ENCODE results near the gene ADGRA1. TPM values are rescaled to one million over a fixed set of nuclear protein-coding genes. Genes with fewer than 3 reads are reported as not detected.
"Not testable (repeated sequence)": the region's sequence is repeated elsewhere in the genome, so short reads cannot be mapped to it uniquely, and the experiment has no call there.

The ADGRA1 gene
- total RNA-seq, 1 donor from 2014 or later = under 0.01 TPM

- no peaks in the 10 kb centered on the region for H3K4me1 ChIP-seq (ENCODE audit: control insufficient read depth in 3 of 3, insufficient read depth in 3 of 3, low read length in 3 of 3)
- H3K4me3 ChIP-seq (ENCODE audit: low read length in 3 of 3) = no peak overlapping the region
- H3K9me3 ChIP-seq (ENCODE audit: control insufficient read depth in 3 of 3, low read length in 3 of 3) = no peaks in the 10 kb centered on the region
- H3K27ac ChIP-seq (ENCODE audit: low read depth, low read length) = no peak overlapping the region
- peaks cover 17 to 21% (median 19%) of the 10 kb centered on the region in 3 donors for H3K27me3 ChIP-seq (ENCODE audit: control insufficient read depth in 3 of 3, insufficient read depth in 3 of 3, low read length in 3 of 3)
- H3K9ac ChIP-seq (ENCODE audit: low read depth in 1 of 3, low read length in 3 of 3) = no peak overlapping the region
- no peaks in the 10 kb centered on the region for H3K36me3 ChIP-seq (ENCODE audit: control insufficient read depth in 3 of 3, insufficient read depth in 3 of 3, low read length in 3 of 3)
These were observed 43.3 kb downstream of the ADGRA1 start for GRCh38 chr10:133131053-133131452.

- no peak overlapping the region for H3K9ac ChIP-seq (ENCODE audit: low read depth in 1 of 3, low read length in 3 of 3)
- H3K4me1 ChIP-seq (ENCODE audit: control insufficient read depth in 3 of 3, insufficient read depth in 3 of 3, low read length in 3 of 3) = no peaks in the 10 kb centered on the region
- peaks cover 15 to 19% (median 17%) of the 10 kb centered on the region in 3 donors for H3K27me3 ChIP-seq (ENCODE audit: control insufficient read depth in 3 of 3, insufficient read depth in 3 of 3, low read length in 3 of 3)
- H3K27ac ChIP-seq (ENCODE audit: low read depth, low read length) = no peak overlapping the region
- no peaks in the 10 kb centered on the region for H3K9me3 ChIP-seq (ENCODE audit: control insufficient read depth in 3 of 3, low read length in 3 of 3)
- no peak overlapping the region for H3K4me3 ChIP-seq (ENCODE audit: low read length in 3 of 3)
- no peaks in the 10 kb centered on the region for H3K36me3 ChIP-seq (ENCODE audit: control insufficient read depth in 3 of 3, insufficient read depth in 3 of 3, low read length in 3 of 3)
These were observed 44.2 kb downstream of the ADGRA1 start for GRCh38 chr10:133131734-133132472.

- H3K27me3 ChIP-seq (ENCODE audit: control insufficient read depth in 3 of 3, insufficient read depth in 3 of 3, low read length in 3 of 3) = peaks cover 15 to 19% (median 17%) of the 10 kb centered on the region in 3 donors
- no peaks in the 10 kb centered on the region for H3K9me3 ChIP-seq (ENCODE audit: control insufficient read depth in 3 of 3, low read length in 3 of 3)
- H3K4me3 ChIP-seq (ENCODE audit: low read length in 3 of 3) = no peak overlapping the region
- H3K27ac ChIP-seq (ENCODE audit: low read depth, low read length) = no peak overlapping the region
- H3K9ac ChIP-seq (ENCODE audit: low read depth in 1 of 3, low read length in 3 of 3) = no peak overlapping the region
- no peaks in the 10 kb centered on the region for H3K4me1 ChIP-seq (ENCODE audit: control insufficient read depth in 3 of 3, insufficient read depth in 3 of 3, low read length in 3 of 3)
- no peaks in the 10 kb centered on the region for H3K36me3 ChIP-seq (ENCODE audit: control insufficient read depth in 3 of 3, insufficient read depth in 3 of 3, low read length in 3 of 3)
These were observed 45.0 kb downstream of the ADGRA1 start for GRCh38 chr10:133132473-133133291.

GRCh38 chr10:133133471-133134231 lies 45.9 kb downstream of the ADGRA1 start:
- Histone ChIP-seq H3K9ac (ENCODE audit: low read depth in 1 of 3, low read length in 3 of 3) (no peak overlapping the region), H3K9me3 (ENCODE audit: control insufficient read depth in 3 of 3, low read length in 3 of 3) (no peaks in the 10 kb centered on the region), H3K36me3 (ENCODE audit: control insufficient read depth in 3 of 3, insufficient read depth in 3 of 3, low read length in 3 of 3) (no peaks in the 10 kb centered on the region), H3K27me3 (ENCODE audit: control insufficient read depth in 3 of 3, insufficient read depth in 3 of 3, low read length in 3 of 3) (peaks cover 15 to 19% (median 17%) of the 10 kb centered on the region in 3 donors), H3K4me3 (ENCODE audit: low read length in 3 of 3) (no peak overlapping the region), H3K4me1 (ENCODE audit: control insufficient read depth in 3 of 3, insufficient read depth in 3 of 3, low read length in 3 of 3) (no peaks in the 10 kb centered on the region), H3K27ac (ENCODE audit: low read depth, low read length) (no peak overlapping the region)

GRCh38 chr10:133134411-133135115 lies 46.8 kb downstream of the ADGRA1 start:
- H3K27ac ChIP-seq (ENCODE audit: low read depth, low read length) = no peak overlapping the region
- no peaks in the 10 kb centered on the region for H3K4me1 ChIP-seq (ENCODE audit: control insufficient read depth in 3 of 3, insufficient read depth in 3 of 3, low read length in 3 of 3)
- no peak overlapping the region for H3K9ac ChIP-seq (ENCODE audit: low read depth in 1 of 3, low read length in 3 of 3)
- H3K9me3 ChIP-seq (ENCODE audit: control insufficient read depth in 3 of 3, low read length in 3 of 3) = no peaks in the 10 kb centered on the region
- H3K36me3 ChIP-seq (ENCODE audit: control insufficient read depth in 3 of 3, insufficient read depth in 3 of 3, low read length in 3 of 3) = no peaks in the 10 kb centered on the region
- no peak overlapping the region for H3K4me3 ChIP-seq (ENCODE audit: low read length in 3 of 3)
- H3K27me3 ChIP-seq (ENCODE audit: control insufficient read depth in 3 of 3, insufficient read depth in 3 of 3, low read length in 3 of 3) = peaks cover 15 to 19% (median 18%) of the 10 kb centered on the region in 3 donors

GRCh38 chr10:133135116-133135465 lies 47.4 kb downstream of the ADGRA1 start:
- Histone ChIP-seq H3K4me3 (ENCODE audit: low read length in 3 of 3) (no peak overlapping the region), H3K9me3 (ENCODE audit: control insufficient read depth in 3 of 3, low read length in 3 of 3) (no peaks in the 10 kb centered on the region), H3K4me1 (ENCODE audit: control insufficient read depth in 3 of 3, insufficient read depth in 3 of 3, low read length in 3 of 3) (no peaks in the 10 kb centered on the region), H3K27me3 (ENCODE audit: control insufficient read depth in 3 of 3, insufficient read depth in 3 of 3, low read length in 3 of 3) (peaks cover 16 to 18% (median 16%) of the 10 kb centered on the region in 3 donors), H3K27ac (ENCODE audit: low read depth, low read length) (no peak overlapping the region), H3K9ac (ENCODE audit: low read depth in 1 of 3, low read length in 3 of 3) (no peak overlapping the region), H3K36me3 (ENCODE audit: control insufficient read depth in 3 of 3, insufficient read depth in 3 of 3, low read length in 3 of 3) (no peaks in the 10 kb centered on the region)

GRCh38 chr10:133137486-133138145 lies 49.9 kb downstream of the ADGRA1 start:
- H3K27me3 ChIP-seq (ENCODE audit: control insufficient read depth in 3 of 3, insufficient read depth in 3 of 3, low read length in 3 of 3) = peaks cover 9 to 30% (median 18%) of the 10 kb centered on the region in 3 donors
- H3K27ac ChIP-seq (ENCODE audit: low read depth, low read length); H3K36me3 ChIP-seq (ENCODE audit: control insufficient read depth in 3 of 3, insufficient read depth in 3 of 3, low read length in 3 of 3); H3K9me3 ChIP-seq (ENCODE audit: control insufficient read depth in 3 of 3, low read length in 3 of 3); H3K9ac ChIP-seq (ENCODE audit: low read depth in 1 of 3, low read length in 3 of 3); H3K4me1 ChIP-seq (ENCODE audit: control insufficient read depth in 3 of 3, insufficient read depth in 3 of 3, low read length in 3 of 3); H3K4me3 ChIP-seq (ENCODE audit: low read length in 3 of 3): not testable (repeated sequence)

GRCh38 chr10:133139551-133140065 lies 51.9 kb downstream of the ADGRA1 start:
- H3K4me1 ChIP-seq (ENCODE audit: control insufficient read depth in 3 of 3, insufficient read depth in 3 of 3, low read length in 3 of 3) = no peaks in the 10 kb centered on the region
- no peaks in the 10 kb centered on the region for H3K9me3 ChIP-seq (ENCODE audit: control insufficient read depth in 3 of 3, low read length in 3 of 3)
- no peaks in the 10 kb centered on the region for H3K36me3 ChIP-seq (ENCODE audit: control insufficient read depth in 3 of 3, insufficient read depth in 3 of 3, low read length in 3 of 3)
- no peak overlapping the region for H3K4me3 ChIP-seq (ENCODE audit: low read length in 3 of 3)
- peaks cover 12 to 30% (median 17%) of the 10 kb centered on the region in 3 donors for H3K27me3 ChIP-seq (ENCODE audit: control insufficient read depth in 3 of 3, insufficient read depth in 3 of 3, low read length in 3 of 3)
- no peak overlapping the region for H3K9ac ChIP-seq (ENCODE audit: low read depth in 1 of 3, low read length in 3 of 3)
- H3K27ac ChIP-seq (ENCODE audit: low read depth, low read length) = no peak overlapping the region
